ENCODE data around the gene ATP10A. TPM values are rescaled to one million over a fixed set of nuclear protein-coding genes. Genes with fewer than 3 reads are reported as not detected.

Gene ATP10A
- polyA plus RNA-seq, 1 donor from 2014 or later, result not detected

DNA sequence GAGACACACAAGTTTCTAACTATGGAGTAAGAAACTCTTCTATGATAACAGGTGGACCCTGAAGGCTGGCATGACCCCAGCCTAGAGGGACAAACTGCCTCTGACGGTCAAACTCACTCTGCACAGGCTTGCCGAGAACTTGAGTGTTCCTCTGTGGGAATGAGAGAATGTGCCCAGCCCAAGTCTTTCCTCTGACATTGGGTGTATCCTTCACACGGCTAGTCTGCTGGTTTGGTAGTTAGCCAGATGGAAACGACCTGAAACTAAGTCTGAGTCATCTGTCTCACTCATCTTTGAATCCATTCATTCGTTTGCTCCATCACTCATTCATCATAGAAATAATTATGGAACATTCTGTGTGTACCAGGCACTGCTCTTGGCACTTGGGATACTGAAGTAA, 198.4 kb downstream of the ATP10A start:
- TF ChIP-seq EZH2 (IDR thresholded peaks at IDR 0.05; ENCODE audit: borderline replicate concordance, insufficient read depth, low read length, poor library complexity, severe bottlenecking), result no peak
- TF ChIP-seq RAD21 (conservative IDR thresholded peaks at IDR 0.05), result no peak
- no peak for TF ChIP-seq MXI1 (conservative IDR thresholded peaks at IDR 0.05; ENCODE audit: poor library complexity, severe bottlenecking)
- no peak for TF ChIP-seq SMC3 (conservative IDR thresholded peaks at IDR 0.05; ENCODE audit: poor library complexity)
- no peak for TF ChIP-seq TAF1 (IDR thresholded peaks at IDR 0.05; ENCODE audit: low read depth)
- TF ChIP-seq, protein P1, sequence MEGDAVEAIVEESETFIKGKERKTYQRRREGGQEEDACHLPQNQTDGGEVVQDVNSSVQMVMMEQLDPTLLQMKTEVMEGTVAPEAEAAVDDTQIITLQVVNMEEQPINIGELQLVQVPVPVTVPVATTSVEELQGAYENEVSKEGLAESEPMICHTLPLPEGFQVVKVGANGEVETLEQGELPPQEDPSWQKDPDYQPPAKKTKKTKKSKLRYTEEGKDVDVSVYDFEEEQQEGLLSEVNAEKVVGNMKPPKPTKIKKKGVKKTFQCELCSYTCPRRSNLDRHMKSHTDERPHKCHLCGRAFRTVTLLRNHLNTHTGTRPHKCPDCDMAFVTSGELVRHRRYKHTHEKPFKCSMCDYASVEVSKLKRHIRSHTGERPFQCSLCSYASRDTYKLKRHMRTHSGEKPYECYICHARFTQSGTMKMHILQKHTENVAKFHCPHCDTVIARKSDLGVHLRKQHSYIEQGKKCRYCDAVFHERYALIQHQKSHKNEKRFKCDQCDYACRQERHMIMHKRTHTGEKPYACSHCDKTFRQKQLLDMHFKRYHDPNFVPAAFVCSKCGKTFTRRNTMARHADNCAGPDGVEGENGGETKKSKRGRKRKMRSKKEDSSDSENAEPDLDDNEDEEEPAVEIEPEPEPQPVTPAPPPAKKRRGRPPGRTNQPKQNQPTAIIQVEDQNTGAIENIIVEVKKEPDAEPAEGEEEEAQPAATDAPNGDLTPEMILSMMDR (IDR thresholded peaks at IDR 0.05; ENCODE audit: poor library complexity, severe bottlenecking), result no peak
- TF ChIP-seq, protein P2, sequence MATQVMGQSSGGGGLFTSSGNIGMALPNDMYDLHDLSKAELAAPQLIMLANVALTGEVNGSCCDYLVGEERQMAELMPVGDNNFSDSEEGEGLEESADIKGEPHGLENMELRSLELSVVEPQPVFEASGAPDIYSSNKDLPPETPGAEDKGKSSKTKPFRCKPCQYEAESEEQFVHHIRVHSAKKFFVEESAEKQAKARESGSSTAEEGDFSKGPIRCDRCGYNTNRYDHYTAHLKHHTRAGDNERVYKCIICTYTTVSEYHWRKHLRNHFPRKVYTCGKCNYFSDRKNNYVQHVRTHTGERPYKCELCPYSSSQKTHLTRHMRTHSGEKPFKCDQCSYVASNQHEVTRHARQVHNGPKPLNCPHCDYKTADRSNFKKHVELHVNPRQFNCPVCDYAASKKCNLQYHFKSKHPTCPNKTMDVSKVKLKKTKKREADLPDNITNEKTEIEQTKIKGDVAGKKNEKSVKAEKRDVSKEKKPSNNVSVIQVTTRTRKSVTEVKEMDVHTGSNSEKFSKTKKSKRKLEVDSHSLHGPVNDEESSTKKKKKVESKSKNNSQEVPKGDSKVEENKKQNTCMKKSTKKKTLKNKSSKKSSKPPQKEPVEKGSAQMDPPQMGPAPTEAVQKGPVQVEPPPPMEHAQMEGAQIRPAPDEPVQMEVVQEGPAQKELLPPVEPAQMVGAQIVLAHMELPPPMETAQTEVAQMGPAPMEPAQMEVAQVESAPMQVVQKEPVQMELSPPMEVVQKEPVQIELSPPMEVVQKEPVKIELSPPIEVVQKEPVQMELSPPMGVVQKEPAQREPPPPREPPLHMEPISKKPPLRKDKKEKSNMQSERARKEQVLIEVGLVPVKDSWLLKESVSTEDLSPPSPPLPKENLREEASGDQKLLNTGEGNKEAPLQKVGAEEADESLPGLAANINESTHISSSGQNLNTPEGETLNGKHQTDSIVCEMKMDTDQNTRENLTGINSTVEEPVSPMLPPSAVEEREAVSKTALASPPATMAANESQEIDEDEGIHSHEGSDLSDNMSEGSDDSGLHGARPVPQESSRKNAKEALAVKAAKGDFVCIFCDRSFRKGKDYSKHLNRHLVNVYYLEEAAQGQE (IDR thresholded peaks at IDR 0.05; ENCODE audit: borderline replicate concordance), result no peak
- TF ChIP-seq EP300 (conservative IDR thresholded peaks at IDR 0.05; ENCODE audit: poor library complexity, severe bottlenecking), result no peak
- no peak for TF ChIP-seq POLR2AphosphoS5 (IDR thresholded peaks at IDR 0.05)
- H3K79me2 ChIP-seq (replicated peaks; ENCODE audit: insufficient read depth, low read length), result no peaks in the 10 kb centered on the region
- no peaks in the 10 kb centered on the region for H3K9me3 ChIP-seq (ENCODE audit: low read length)
- H3K27me3 ChIP-seq (ENCODE audit: insufficient read depth, low read depth, low read length), result no peaks in the 10 kb centered on the region
- H3K27ac ChIP-seq (ENCODE audit: low read length), result no peak overlapping the region
- no peaks in the 10 kb centered on the region for H4K20me1 ChIP-seq (ENCODE audit: insufficient read depth)
- H3K4me2 ChIP-seq (ENCODE audit: low read length), result no peak overlapping the region
- no peak overlapping the region for H3K9ac ChIP-seq (ENCODE audit: low read length)
- no peak overlapping the region for H3K4me3 ChIP-seq (ENCODE audit: low read length)
- H2AFZ ChIP-seq (ENCODE audit: low read depth, low read length), result no peak overlapping the region
- H3K9me2 ChIP-seq (ENCODE audit: insufficient read depth, low read length), result no peaks in the 10 kb centered on the region
- no peaks in the 10 kb centered on the region for H3K36me3 ChIP-seq (ENCODE audit: insufficient read depth, low read length)
- H3F3A ChIP-seq (ENCODE audit: insufficient read depth, low read length, poor library complexity, severe bottlenecking), result no peaks in the 10 kb centered on the region

DNA sequence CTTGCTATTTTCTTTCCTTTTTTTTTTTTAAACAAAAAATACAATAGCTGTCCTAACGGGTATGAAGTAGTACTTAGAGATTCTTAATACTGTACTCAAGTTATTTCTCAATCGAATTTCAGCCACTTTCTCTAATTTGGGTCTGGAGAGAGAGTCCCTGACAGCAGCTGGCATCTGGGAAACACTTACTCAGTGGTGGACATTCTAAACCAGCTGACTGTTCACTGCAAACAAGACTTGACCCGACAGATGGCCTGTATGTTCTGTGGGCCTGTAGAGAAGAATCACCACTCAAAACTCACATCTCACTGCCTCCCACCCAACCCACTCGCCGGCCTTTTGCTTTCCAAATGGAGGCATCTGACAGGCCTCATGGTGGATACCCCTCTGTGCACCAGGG, 199.6 kb downstream of the ATP10A start:
- TF ChIP-seq POLR2AphosphoS5 (IDR thresholded peaks at IDR 0.05), result no peak
- TF ChIP-seq EP300 (conservative IDR thresholded peaks at IDR 0.05; ENCODE audit: poor library complexity, severe bottlenecking), result no peak
- no peak overlapping the region for H3K27ac ChIP-seq (ENCODE audit: low read length)
- H3K4me2 ChIP-seq (ENCODE audit: low read length), result no peak overlapping the region

DNA sequence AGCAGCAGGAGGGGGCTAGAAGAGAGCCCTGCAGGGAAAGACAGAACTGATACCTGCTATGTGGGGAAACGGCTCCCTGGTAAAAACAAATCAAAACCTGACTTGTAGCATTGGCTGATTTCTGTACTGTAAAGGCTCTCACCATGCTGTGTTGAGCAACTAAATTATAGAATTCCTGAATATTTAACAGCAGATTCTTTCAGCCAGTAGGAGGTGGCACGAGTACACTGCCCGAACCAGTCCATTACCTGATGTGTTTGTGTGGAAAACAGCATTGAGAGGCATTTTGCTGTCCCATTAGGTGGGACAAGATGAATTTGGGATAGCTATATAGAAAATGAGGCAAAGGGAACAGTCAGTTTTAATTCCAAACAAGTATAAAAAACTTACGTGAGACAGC, 201.2 kb downstream of the ATP10A start:
- TF ChIP-seq, protein P1 (IDR thresholded peaks at IDR 0.05; ENCODE audit: poor library complexity, severe bottlenecking), result peak; percentile 14
- TF ChIP-seq POLR2AphosphoS5 (IDR thresholded peaks at IDR 0.05) (no peak), RAD21 (conservative IDR thresholded peaks at IDR 0.05) (no peak), SMC3 (conservative IDR thresholded peaks at IDR 0.05; ENCODE audit: poor library complexity) (no peak)
- no peak overlapping the region for H3K9ac ChIP-seq (ENCODE audit: low read length)
- H2AFZ ChIP-seq (ENCODE audit: low read depth, low read length), result no peak overlapping the region
- no peaks in the 10 kb centered on the region for H3K27me3 ChIP-seq (ENCODE audit: insufficient read depth, low read depth, low read length)
- no peak overlapping the region for H3K4me2 ChIP-seq (ENCODE audit: low read length)
- no peaks in the 10 kb centered on the region for H3F3A ChIP-seq (ENCODE audit: insufficient read depth, low read length, poor library complexity, severe bottlenecking)
- H3K4me3 ChIP-seq (ENCODE audit: low read length), result no peak overlapping the region
- H3K9me3 ChIP-seq (ENCODE audit: low read length), result no peaks in the 10 kb centered on the region
- no peaks in the 10 kb centered on the region for H3K9me2 ChIP-seq (ENCODE audit: insufficient read depth, low read length)
- no peaks in the 10 kb centered on the region for H4K20me1 ChIP-seq (ENCODE audit: insufficient read depth)
- H3K27ac ChIP-seq (ENCODE audit: low read length), result no peak overlapping the region
- H3K36me3 ChIP-seq (ENCODE audit: insufficient read depth, low read length), result no peaks in the 10 kb centered on the region
- H3K79me2 ChIP-seq (replicated peaks; ENCODE audit: insufficient read depth, low read length), result no peaks in the 10 kb centered on the region

More for the DNA sequence above, 199.6 kb downstream of the ATP10A start:
- Histone ChIP-seq H3K9me3 (ENCODE audit: low read length) (no peaks in the 10 kb centered on the region), H3K36me3 (ENCODE audit: insufficient read depth, low read length) (no peaks in the 10 kb centered on the region), H3F3A (ENCODE audit: insufficient read depth, low read length, poor library complexity, severe bottlenecking) (no peaks in the 10 kb centered on the region), H3K9me2 (ENCODE audit: insufficient read depth, low read length) (no peaks in the 10 kb centered on the region), H3K4me3 (ENCODE audit: low read length) (no peak overlapping the region), H4K20me1 (ENCODE audit: insufficient read depth) (no peaks in the 10 kb centered on the region), H2AFZ (ENCODE audit: low read depth, low read length) (no peak overlapping the region), H3K79me2 (replicated peaks; ENCODE audit: insufficient read depth, low read length) (no peaks in the 10 kb centered on the region), H3K27me3 (ENCODE audit: insufficient read depth, low read depth, low read length) (no peaks in the 10 kb centered on the region), H3K9ac (ENCODE audit: low read length) (no peak overlapping the region)

Data from neural cell (in vitro differentiated cells).